Stimulated activated CD8-positive, alpha-beta memory T cell treated with anti-CD3 and anti-CD28 coated beads, Interleukin-7, amount 100 ng/mL, for 24 hours (primary cell): ENCODE data around the gene SRRM2.

Experiments used
- DNase-seq: peaks from one replicate; pipeline ENCODE4 v3.0.0-alpha.2; 2020; ENCODE audit warnings: low read depth

SRRM2 gene

GRCh38 chr16:2739625-2740430, 12.6 kb upstream of the SRRM2 start:
- no peak for DNase-seq

- DNase-seq, result no peak
Observed at GRCh38 chr16:2740476-2740875, 12.0 kb upstream of the SRRM2 start.

GRCh38 chr16:2741168-2741567, 11.3 kb upstream of the SRRM2 start:
- no peak for DNase-seq

- DNase-seq, result no peak
Observed at GRCh38 chr16:2742323-2743006, 10.0 kb upstream of the SRRM2 start.

- DNase-seq, result no peak
Observed at GRCh38 chr16:2743007-2743810, 9.2 kb upstream of the SRRM2 start.

GRCh38 chr16:2744711-2745110, 7.7 kb upstream of the SRRM2 start:
- DNase-seq, result no peak

- no peak for DNase-seq
Observed at GRCh38 chr16:2745116-2745890, 7.1 kb upstream of the SRRM2 start.

GRCh38 chr16:2745961-2746360, 6.5 kb upstream of the SRRM2 start:
- DNase-seq, result no peak

GRCh38 chr16:2748757-2749455, 3.5 kb upstream of the SRRM2 start:
- DNase-seq, result no peak

- no peak for DNase-seq
Observed at GRCh38 chr16:2749476-2749875, 3.0 kb upstream of the SRRM2 start.

- no peak for DNase-seq
Observed at GRCh38 chr16:2749936-2750335, 2.5 kb upstream of the SRRM2 start.

- DNase-seq, result no peak
Observed at GRCh38 chr16:2751577-2752034, 832 bp upstream of the SRRM2 start.

- DNase-seq, result no peak
Observed at GRCh38 chr16:2752850-2753732, 653 bp downstream of the SRRM2 start.

GRCh38 chr16:2753733-2754020, 1.2 kb downstream of the SRRM2 start:
- DNase-seq, result no peak

GRCh38 chr16:2755158-2755557, 2.7 kb downstream of the SRRM2 start:
- DNase-seq, result no peak

- no peak for DNase-seq
Observed at GRCh38 chr16:2756288-2757015, 4.0 kb downstream of the SRRM2 start.

GRCh38 chr16:2757344-2757743, 4.9 kb downstream of the SRRM2 start:
- DNase-seq, result no peak

GRCh38 chr16:2761472-2761871, 9.0 kb downstream of the SRRM2 start:
- no peak for DNase-seq

- no peak for DNase-seq
Observed at GRCh38 chr16:2761886-2762583, 9.6 kb downstream of the SRRM2 start.
